Endothelial cell of umbilical vein (primary cell): Measurements from ENCODE around the gene CABCOCO1.

Source experiments
- EZH2 ChIP-seq: IDR thresholded peaks from 2 replicates; pipeline ENCODE4 v1.6.1; 2012; ENCODE audit warnings: borderline replicate concordance, low read depth, mild to moderate bottlenecking, moderate library complexity, low read length, inconsistent platforms; ENCODE audit not compliant: severe bottlenecking
- JUN ChIP-seq: IDR thresholded peaks from 2 replicates; pipeline ENCODE4 v1.6.1; 2011; ENCODE audit warnings: borderline replicate concordance, low read depth; ENCODE audit not compliant: insufficient read length, insufficient read depth
- MYC ChIP-seq: IDR thresholded peaks from one replicate; pipeline ENCODE4 v1.6.1; 2011; ENCODE audit warnings: mild to moderate bottlenecking, low read depth, low read length
- POLR2A ChIP-seq: IDR thresholded peaks from 2 replicates; pipeline ENCODE4 v1.6.1; 2012; ENCODE audit warnings: low read depth, mild to moderate bottlenecking, control low read depth, low read length
- POLR2AphosphoS5 ChIP-seq: IDR thresholded peaks from 2 replicates; pipeline ENCODE4 v1.6.1; 2012; ENCODE audit warnings: low read depth, mild to moderate bottlenecking, control low read depth, low read length, moderate library complexity; ENCODE audit not compliant: insufficient read depth
- TF ChIP-seq, protein P1 (sequence below), 2 donors: IDR thresholded peaks; 1 replicate in 1 of 2; 2 replicates in 1 of 2; pipeline ENCODE4 v1.5.1; 2011; ENCODE audit warnings: low read length in 2 of 2, mild to moderate bottlenecking in 2 of 2, moderate library complexity in 2 of 2, control low read depth in 1 of 2, inconsistent platforms in 1 of 2, low read depth in 1 of 2; ENCODE audit not compliant: insufficient read depth in 1 of 2; ENCODE audit errors: extremely low read depth in 1 of 2

DNA sequence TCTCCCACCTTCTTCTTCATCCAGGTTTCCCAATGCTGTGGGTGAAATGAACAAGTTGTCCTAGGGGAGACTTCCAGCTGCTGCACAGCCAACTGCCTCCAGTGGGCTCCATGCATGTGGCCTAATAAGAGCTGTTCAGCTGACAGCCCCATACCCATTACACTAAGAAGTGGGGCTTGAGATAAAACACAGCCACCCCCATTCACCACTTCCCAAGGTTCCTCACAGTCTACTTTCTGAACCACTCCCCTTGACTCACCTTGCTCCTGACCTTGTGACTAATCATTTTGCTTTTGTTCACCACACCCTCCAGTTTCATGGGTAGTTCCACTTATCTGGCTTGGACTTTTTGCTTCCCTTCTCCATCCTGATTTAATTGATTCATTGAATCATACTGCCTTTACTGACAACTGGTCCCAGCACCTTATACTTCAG lies 119.3 kb downstream of the CABCOCO1 start:
- no peak for TF ChIP-seq EZH2
- TF ChIP-seq, protein P1, sequence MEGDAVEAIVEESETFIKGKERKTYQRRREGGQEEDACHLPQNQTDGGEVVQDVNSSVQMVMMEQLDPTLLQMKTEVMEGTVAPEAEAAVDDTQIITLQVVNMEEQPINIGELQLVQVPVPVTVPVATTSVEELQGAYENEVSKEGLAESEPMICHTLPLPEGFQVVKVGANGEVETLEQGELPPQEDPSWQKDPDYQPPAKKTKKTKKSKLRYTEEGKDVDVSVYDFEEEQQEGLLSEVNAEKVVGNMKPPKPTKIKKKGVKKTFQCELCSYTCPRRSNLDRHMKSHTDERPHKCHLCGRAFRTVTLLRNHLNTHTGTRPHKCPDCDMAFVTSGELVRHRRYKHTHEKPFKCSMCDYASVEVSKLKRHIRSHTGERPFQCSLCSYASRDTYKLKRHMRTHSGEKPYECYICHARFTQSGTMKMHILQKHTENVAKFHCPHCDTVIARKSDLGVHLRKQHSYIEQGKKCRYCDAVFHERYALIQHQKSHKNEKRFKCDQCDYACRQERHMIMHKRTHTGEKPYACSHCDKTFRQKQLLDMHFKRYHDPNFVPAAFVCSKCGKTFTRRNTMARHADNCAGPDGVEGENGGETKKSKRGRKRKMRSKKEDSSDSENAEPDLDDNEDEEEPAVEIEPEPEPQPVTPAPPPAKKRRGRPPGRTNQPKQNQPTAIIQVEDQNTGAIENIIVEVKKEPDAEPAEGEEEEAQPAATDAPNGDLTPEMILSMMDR (IDR thresholded peaks at IDR 0.05; ENCODE audit: extremely low read depth in 1 of 2, insufficient read depth in 1 of 2, low read depth in 1 of 2, low read length in 2 of 2): no peak
- TF ChIP-seq POLR2AphosphoS5: no peak
- no peak for TF ChIP-seq JUN
- no peak for TF ChIP-seq POLR2A
- TF ChIP-seq MYC: no peak
